ENCODE data around the gene STX18.
"Not testable (repeated sequence)": the region's sequence is repeated elsewhere in the genome, so short reads cannot be mapped to it uniquely, and the experiment has no call there.

The STX18 gene

GRCh38 chr4:4560642-4561041, 18.8 kb upstream of the STX18 start:
- Histone ChIP-seq H3K36me3 (replicated peaks) (no peaks in the 10 kb centered on the region), H3K27me3 (replicated peaks) (no peaks in the 10 kb centered on the region), H3K27ac (no peak overlapping the region), H3K4me3 (ENCODE audit: low read depth, low read length) (no peak overlapping the region)
- no peak for TF ChIP-seq CTCF (IDR thresholded peaks at IDR 0.05; ENCODE audit: low read depth, low read length, missing control alignments)
- DNase-seq, result no peak
- in situ Hi-C loops (cut with HindIII; ENCODE audit: low pct_ligation_motif_present, low sequenced_read_pairs), result no loop called here

- in situ Hi-C loops (cut with HindIII; ENCODE audit: low pct_ligation_motif_present, low sequenced_read_pairs), result no loop called here
- Histone ChIP-seq H3K4me3 (ENCODE audit: low read depth, low read length) (no peak overlapping the region), H3K36me3 (replicated peaks) (no peaks in the 10 kb centered on the region), H3K27ac (no peak overlapping the region), H3K27me3 (replicated peaks) (no peaks in the 10 kb centered on the region)
- no peak for TF ChIP-seq CTCF (IDR thresholded peaks at IDR 0.05; ENCODE audit: low read depth, low read length, missing control alignments)
- DNase-seq, result no peak
Measured at GRCh38 chr4:4560136-4560535, 18.3 kb upstream of the STX18 start.

- Histone ChIP-seq H3K36me3 (replicated peaks) (no peaks in the 10 kb centered on the region), H3K4me3 (ENCODE audit: low read depth, low read length) (no peak overlapping the region), H3K27ac (no peak overlapping the region), H3K27me3 (replicated peaks) (no peaks in the 10 kb centered on the region)
- in situ Hi-C loops (cut with HindIII; ENCODE audit: low pct_ligation_motif_present, low sequenced_read_pairs), result no loop called here
- no peak for TF ChIP-seq CTCF (IDR thresholded peaks at IDR 0.05; ENCODE audit: low read depth, low read length, missing control alignments)
- peak; percentile 40 for DNase-seq
Measured at GRCh38 chr4:4559596-4559995, 17.7 kb upstream of the STX18 start.

GRCh38 chr4:4558881-4559280, 17.0 kb upstream of the STX18 start:
- Histone ChIP-seq H3K36me3 (replicated peaks) (no peaks in the 10 kb centered on the region), H3K4me3 (ENCODE audit: low read depth, low read length) (no peak overlapping the region)
- in situ Hi-C loops (cut with HindIII; ENCODE audit: low pct_ligation_motif_present, low sequenced_read_pairs), result no loop called here

GRCh38 chr4:4555916-4556315, 14.1 kb upstream of the STX18 start:
- TF ChIP-seq CTCF (IDR thresholded peaks at IDR 0.05; ENCODE audit: low read depth, low read length, missing control alignments), result no peak
- no peaks in the 10 kb centered on the region for H3K36me3 ChIP-seq (replicated peaks)
- DNase-seq, result peak; percentile 85
- in situ Hi-C loops (cut with HindIII; ENCODE audit: low pct_ligation_motif_present, low sequenced_read_pairs), result no loop called here
- H3K27me3 ChIP-seq (replicated peaks), result no peaks in the 10 kb centered on the region
- H3K4me3 ChIP-seq (ENCODE audit: low read depth, low read length), result no peak overlapping the region
- H3K27ac ChIP-seq, result no peak overlapping the region

More at GRCh38 chr4:4558881-4559280, 17.0 kb upstream of the STX18 start:
- TF ChIP-seq CTCF (IDR thresholded peaks at IDR 0.05; ENCODE audit: low read depth, low read length, missing control alignments), result no peak
- Histone ChIP-seq H3K27me3 (replicated peaks) (no peaks in the 10 kb centered on the region), H3K27ac (no peak overlapping the region)
- no peak for DNase-seq

GRCh38 chr4:4554234-4554633, 12.4 kb upstream of the STX18 start:
- in situ Hi-C loops (cut with HindIII; ENCODE audit: low pct_ligation_motif_present, low sequenced_read_pairs), result no loop called here
- H3K27me3 ChIP-seq (replicated peaks), result no peaks in the 10 kb centered on the region
- DNase-seq, result no peak
- H3K27ac ChIP-seq, result no peak overlapping the region
- H3K36me3 ChIP-seq (replicated peaks), result no peaks in the 10 kb centered on the region
- no peak for TF ChIP-seq CTCF (IDR thresholded peaks at IDR 0.05; ENCODE audit: low read depth, low read length, missing control alignments)
- no peak overlapping the region for H3K4me3 ChIP-seq (ENCODE audit: low read depth, low read length)

- H3K27me3 ChIP-seq (replicated peaks); H3K4me3 ChIP-seq (ENCODE audit: low read depth, low read length); DNase-seq; H3K27ac ChIP-seq; H3K36me3 ChIP-seq (replicated peaks); in situ Hi-C loops (cut with HindIII; ENCODE audit: low pct_ligation_motif_present, low sequenced_read_pairs): not testable (repeated sequence)
Measured at GRCh38 chr4:4552042-4552441, 10.2 kb upstream of the STX18 start.

GRCh38 chr4:4550161-4550560, 8.3 kb upstream of the STX18 start:
- H3K36me3 ChIP-seq (replicated peaks); H3K27ac ChIP-seq; in situ Hi-C loops (cut with HindIII; ENCODE audit: low pct_ligation_motif_present, low sequenced_read_pairs); DNase-seq; H3K4me3 ChIP-seq (ENCODE audit: low read depth, low read length); H3K27me3 ChIP-seq (replicated peaks): not testable (repeated sequence)

All from brain microvascular endothelial cell (primary cell).